Measurements from ENCODE around the gene DIDO1. TPM values are rescaled to one million over a fixed set of nuclear protein-coding genes. Genes with fewer than 3 reads are reported as not detected.
A peak's percentile ranks its signal among the peaks of the same experiment; 100 is the strongest.

Gene DIDO1
- total and polyA plus RNA-seq, 9 of the 15 experiments (the other 6 are each of a cell fraction or from before 2014, with no cell fraction given), result 4.4 to 46.8 (median 31.2) TPM

DNA sequence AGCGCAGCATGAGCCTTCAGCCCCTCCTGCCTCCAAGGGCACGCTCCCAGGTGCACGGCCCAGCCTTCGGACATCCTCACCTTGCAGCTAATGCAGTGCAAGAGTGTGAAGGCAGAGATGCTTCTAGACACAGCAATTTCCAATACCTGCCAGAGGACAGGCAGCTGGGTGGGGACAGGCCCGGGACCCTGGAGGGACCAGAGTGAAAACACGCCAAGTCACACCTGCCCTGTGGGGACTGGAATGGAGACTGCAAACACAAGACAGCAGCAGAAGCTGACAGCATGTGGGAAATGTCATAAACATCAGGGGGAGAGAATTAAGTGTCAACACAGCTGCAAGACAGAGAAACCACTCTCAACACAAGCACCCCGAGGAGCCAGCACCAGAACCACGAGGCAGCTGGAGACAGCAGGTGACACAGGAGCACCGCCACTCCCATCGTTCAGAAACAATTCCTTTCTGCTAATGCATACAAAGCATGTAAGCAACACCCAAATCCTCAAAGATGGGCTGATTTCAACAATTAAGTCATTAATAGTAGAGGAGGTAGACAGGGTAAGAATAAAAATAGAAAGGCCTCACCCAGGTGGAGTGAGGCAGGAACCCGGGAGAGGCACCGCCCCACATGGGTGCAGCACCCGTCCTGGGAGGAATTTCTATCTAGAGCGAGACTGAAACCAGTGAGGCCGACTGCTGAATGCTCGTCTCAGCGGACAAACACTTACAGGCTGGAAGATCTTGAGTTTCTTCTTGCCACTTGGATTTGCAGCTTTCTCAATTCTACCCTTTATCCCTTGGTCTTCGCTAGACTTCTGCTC lies 17.1 kb downstream of the DIDO1 start (continued):
- TF ChIP-seq BACH1 (tag; IDR thresholded peaks at IDR 0.05) (no peak), DNMT1 (IDR thresholded peaks at IDR 0.05) (no peak)
- TF ChIP-seq, protein P1, sequence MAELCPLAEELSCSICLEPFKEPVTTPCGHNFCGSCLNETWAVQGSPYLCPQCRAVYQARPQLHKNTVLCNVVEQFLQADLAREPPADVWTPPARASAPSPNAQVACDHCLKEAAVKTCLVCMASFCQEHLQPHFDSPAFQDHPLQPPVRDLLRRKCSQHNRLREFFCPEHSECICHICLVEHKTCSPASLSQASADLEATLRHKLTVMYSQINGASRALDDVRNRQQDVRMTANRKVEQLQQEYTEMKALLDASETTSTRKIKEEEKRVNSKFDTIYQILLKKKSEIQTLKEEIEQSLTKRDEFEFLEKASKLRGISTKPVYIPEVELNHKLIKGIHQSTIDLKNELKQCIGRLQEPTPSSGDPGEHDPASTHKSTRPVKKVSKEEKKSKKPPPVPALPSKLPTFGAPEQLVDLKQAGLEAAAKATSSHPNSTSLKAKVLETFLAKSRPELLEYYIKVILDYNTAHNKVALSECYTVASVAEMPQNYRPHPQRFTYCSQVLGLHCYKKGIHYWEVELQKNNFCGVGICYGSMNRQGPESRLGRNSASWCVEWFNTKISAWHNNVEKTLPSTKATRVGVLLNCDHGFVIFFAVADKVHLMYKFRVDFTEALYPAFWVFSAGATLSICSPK (IDR thresholded peaks at IDR 0.05; ENCODE audit: borderline replicate concordance), result no peak

DNA sequence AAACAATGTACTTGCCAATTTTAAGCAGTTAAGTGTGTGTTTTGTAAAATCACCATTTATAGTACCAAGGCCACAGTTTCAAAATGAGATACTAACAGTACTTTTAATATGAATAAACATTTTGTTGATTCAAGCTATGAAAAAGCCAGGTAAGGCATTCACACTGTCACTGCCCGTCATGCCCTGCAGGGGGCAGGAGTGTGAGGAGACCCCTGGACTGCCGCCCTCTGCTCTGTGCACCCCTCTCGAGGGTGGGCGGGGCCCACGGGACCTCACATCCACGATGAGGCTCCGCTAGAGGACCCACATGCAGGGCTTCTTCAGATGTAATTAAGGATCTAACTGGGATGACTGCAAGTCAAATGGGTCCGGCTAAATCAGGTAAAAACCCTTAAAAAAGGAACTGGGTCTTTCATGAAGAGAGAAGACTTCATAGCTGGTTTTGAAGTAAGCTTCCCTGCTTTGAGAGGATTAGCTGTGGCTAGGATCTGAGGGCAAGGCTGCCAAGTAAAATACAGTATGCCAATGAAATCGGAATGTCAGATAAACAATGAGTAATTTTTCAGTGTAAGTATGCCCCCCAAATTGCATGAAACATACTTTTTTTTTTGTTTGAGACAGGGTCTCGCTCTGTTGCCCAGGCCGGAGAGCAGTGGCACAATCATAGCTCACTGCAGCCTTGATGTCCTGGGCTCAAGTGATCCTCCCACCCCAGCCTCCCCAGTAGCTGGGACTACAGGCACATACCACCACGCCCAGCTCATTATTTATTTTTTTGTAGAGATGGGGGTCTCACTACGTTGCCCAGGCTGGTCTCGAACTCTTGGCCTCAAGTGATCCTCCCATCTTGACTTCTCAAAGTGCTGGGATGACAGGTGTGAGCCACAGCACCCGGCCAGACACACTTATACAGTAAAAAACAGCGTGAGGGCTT lies 18.7 kb downstream of the DIDO1 start:
- Histone ChIP-seq H3K9me1 (ENCODE audit: control insufficient read depth, insufficient read depth, low read length) (peaks cover 5% of the 10 kb centered on the region), H3K79me2 (ENCODE audit: control insufficient read depth, insufficient read depth, low read length) (peaks cover 43% of the 10 kb centered on the region), H3K4me1 (replicated peaks in 1 of 2; ENCODE audit: control insufficient read depth in 2 of 2, insufficient read depth in 2 of 2, low read length in 2 of 2) (peaks cover 0 to 3% of the 10 kb centered on the region in 2 experiments; a peak in 1 of 5 replicates), H3K36me3 (ENCODE audit: control insufficient read depth, insufficient read depth, low read length) (peaks cover 99% of the 10 kb centered on the region), H4K20me1 (replicated peaks; ENCODE audit: control insufficient read depth, insufficient read depth, low read length) (peaks cover 14% of the 10 kb centered on the region; the same call in 1 of the 2 replicates), H3K4me3 (no peak overlapping the region), H3K4me2 (ENCODE audit: insufficient read depth, low read length) (no peak overlapping the region), H2AFZ (ENCODE audit: low read depth, low read length) (no peak overlapping the region), H3K27ac (ENCODE audit: extremely low read depth, low read depth, low read length) (no peak overlapping the region), H3K9ac (ENCODE audit: insufficient read depth in 1 of 2, low read depth in 2 of 2, low read length in 2 of 2) (no peak overlapping the region), H3K27me3 (ENCODE audit: control insufficient read depth in 2 of 2, insufficient read depth in 2 of 2, low read length in 2 of 2) (no peaks in the 10 kb centered on the region), H3K9me3 (replicated peaks; ENCODE audit: control insufficient read depth, insufficient read depth, low read depth, low read length) (no peaks in the 10 kb centered on the region)
- in situ Hi-C loops (cut with MboI) (no loop called here), intact Hi-C loops (cut with micrococcal nuclease) (no loop called here)
- FAIRE-seq, result peak; percentile 66
- CTCF ChIA-PET (ENCODE audit: low intra/inter-chr PET ratio), result no interaction called here
- POLR2A ChIA-PET, result interaction anchor here (0.5 to 1.7 kb wide), 6 partner anchors 9 to 104 kb away, joined by 3 to 6 read pairs (median 3); no protein-coding TSS in a partner anchor
- peak; percentile 30 to 57 (median 45) for DNase-seq (ENCODE audit: extremely low read depth in 1 of 4, low spot score in 3 of 4)
- no TSS peak for BruUV-seq (replicated peaks)
- WGBS (ENCODE audit: insufficient coverage, low coverage, missing lambda C conversion rate), result 77% methylated on average over 12 of the region's 16 CpGs
- ATAC-seq, result peak; percentile 80
- TF ChIP-seq ZNF354B (CRISPR knock-in tag; IDR thresholded peaks at IDR 0.05), result no peak
- TF ChIP-seq, protein P2, sequence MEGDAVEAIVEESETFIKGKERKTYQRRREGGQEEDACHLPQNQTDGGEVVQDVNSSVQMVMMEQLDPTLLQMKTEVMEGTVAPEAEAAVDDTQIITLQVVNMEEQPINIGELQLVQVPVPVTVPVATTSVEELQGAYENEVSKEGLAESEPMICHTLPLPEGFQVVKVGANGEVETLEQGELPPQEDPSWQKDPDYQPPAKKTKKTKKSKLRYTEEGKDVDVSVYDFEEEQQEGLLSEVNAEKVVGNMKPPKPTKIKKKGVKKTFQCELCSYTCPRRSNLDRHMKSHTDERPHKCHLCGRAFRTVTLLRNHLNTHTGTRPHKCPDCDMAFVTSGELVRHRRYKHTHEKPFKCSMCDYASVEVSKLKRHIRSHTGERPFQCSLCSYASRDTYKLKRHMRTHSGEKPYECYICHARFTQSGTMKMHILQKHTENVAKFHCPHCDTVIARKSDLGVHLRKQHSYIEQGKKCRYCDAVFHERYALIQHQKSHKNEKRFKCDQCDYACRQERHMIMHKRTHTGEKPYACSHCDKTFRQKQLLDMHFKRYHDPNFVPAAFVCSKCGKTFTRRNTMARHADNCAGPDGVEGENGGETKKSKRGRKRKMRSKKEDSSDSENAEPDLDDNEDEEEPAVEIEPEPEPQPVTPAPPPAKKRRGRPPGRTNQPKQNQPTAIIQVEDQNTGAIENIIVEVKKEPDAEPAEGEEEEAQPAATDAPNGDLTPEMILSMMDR (IDR thresholded peaks at IDR 0.05 in 2 of 3, conservative IDR thresholded peaks at IDR 0.05 in 1 of 3; ENCODE audit: insufficient read depth in 2 of 3, low read depth in 1 of 3, low read length in 3 of 3), result peak; percentile 52 to 69 (median 52)

All from K562 (cell line).